Measurements from ENCODE around the gene CCDC15. TPM values are rescaled to one million over a fixed set of nuclear protein-coding genes. Genes with fewer than 3 reads are reported as not detected.

Gene CCDC15
- total RNA-seq, 2 experiments from 2014 or later = 4.2 to 4.8 TPM

DNA sequence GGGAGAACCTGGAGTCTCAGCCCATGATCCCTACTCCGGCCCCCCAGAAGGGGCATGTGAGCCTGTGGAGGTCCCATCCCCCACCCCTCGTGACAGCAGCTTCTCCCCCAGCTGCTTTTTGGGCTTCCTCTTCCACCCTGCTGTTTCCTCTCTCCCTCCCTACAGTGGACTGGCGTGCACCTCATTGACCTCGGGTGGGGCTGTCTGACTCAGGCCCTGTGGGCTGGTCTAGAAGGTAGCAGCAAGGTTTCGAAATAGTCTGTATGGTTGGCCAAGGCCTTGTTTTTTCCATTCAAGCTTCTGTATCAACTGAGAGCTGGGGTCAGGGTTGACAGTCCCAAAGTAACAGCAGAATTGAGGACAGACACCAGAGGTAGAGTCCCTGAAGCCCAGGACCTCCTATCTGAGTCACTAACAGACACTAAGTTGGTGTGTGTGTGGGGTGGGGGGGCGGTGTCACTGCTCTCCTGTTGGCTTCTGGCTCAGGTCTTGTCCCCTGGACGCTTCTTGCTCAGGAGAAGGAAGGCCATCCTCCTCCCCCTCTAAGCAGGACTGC lies 116.8 kb downstream of the CCDC15 start:
- POLR2A ChIA-PET = interaction anchor here (0.6 kb wide), 2 partner anchors 234 to 1710 kb away, joined by 3 read pairs; no protein-coding TSS in a partner anchor
- H3K27ac Mint-ChIP-seq = no peak overlapping the region
- CTCF ChIA-PET = interaction anchor here (0.8 kb wide), 1 partner anchor 53 kb away, joined by 3 read pairs; no protein-coding TSS in a partner anchor

DNA sequence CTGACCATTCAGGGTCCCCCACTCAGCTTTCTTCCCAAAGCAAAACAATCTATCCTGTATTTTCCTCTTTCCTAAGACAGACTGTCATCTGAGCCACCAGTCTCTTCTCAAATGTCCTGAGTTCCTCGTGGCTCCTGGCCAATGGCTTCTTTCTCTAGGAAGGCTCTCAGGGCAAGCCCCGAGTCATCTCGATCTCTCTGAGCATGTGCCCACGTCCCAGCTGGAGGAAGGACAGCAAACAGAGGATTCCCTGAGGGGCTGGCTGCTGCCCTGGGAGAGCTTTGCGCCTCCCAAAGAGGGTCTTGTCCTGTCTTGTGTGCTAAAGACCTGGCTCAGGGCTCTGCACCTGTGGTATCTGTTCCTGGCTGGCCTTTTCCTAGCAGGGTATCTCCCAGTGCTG lies 117.4 kb downstream of the CCDC15 start:
- Mint-ChIP-seq H3K4me1 (ENCODE audit: low read depth) (peaks cover 17% of the 10 kb centered on the region), H3K27ac (no peak overlapping the region), H3K36me3 (ENCODE audit: low read depth) (no peaks in the 10 kb centered on the region), H3K9me3 (no peaks in the 10 kb centered on the region), H3K27me3 (peaks cover 6% of the 10 kb centered on the region), H3K4me3 (no peak overlapping the region)
- intact Hi-C loops (cut with micrococcal nuclease) = no loop called here
- TF ChIP-seq, protein P1, sequence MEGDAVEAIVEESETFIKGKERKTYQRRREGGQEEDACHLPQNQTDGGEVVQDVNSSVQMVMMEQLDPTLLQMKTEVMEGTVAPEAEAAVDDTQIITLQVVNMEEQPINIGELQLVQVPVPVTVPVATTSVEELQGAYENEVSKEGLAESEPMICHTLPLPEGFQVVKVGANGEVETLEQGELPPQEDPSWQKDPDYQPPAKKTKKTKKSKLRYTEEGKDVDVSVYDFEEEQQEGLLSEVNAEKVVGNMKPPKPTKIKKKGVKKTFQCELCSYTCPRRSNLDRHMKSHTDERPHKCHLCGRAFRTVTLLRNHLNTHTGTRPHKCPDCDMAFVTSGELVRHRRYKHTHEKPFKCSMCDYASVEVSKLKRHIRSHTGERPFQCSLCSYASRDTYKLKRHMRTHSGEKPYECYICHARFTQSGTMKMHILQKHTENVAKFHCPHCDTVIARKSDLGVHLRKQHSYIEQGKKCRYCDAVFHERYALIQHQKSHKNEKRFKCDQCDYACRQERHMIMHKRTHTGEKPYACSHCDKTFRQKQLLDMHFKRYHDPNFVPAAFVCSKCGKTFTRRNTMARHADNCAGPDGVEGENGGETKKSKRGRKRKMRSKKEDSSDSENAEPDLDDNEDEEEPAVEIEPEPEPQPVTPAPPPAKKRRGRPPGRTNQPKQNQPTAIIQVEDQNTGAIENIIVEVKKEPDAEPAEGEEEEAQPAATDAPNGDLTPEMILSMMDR (IDR thresholded peaks at IDR 0.05) = no peak
- no peak for DNase-seq
- ATAC-seq = no peak
- ChIA-PET POLR2A (no interaction called here), CTCF (interaction anchor here (0.8 to 1.2 kb wide), 2 partner anchors 19 to 53 kb away, joined by 3 read pairs; no protein-coding TSS in a partner anchor)

More for the DNA sequence above, 116.8 kb downstream of the CCDC15 start:
- Mint-ChIP-seq H3K27me3 (peaks cover 6% of the 10 kb centered on the region), H3K9me3 (no peaks in the 10 kb centered on the region), H3K4me1 (ENCODE audit: low read depth) (peaks cover 17% of the 10 kb centered on the region), H3K36me3 (ENCODE audit: low read depth) (no peaks in the 10 kb centered on the region), H3K4me3 (no peak overlapping the region)
- peak; percentile 60 for DNase-seq
- intact Hi-C loops (cut with micrococcal nuclease) = no loop called here
- TF ChIP-seq, protein P1 (IDR thresholded peaks at IDR 0.05) = no peak
- ATAC-seq = peak; percentile 91

DNA sequence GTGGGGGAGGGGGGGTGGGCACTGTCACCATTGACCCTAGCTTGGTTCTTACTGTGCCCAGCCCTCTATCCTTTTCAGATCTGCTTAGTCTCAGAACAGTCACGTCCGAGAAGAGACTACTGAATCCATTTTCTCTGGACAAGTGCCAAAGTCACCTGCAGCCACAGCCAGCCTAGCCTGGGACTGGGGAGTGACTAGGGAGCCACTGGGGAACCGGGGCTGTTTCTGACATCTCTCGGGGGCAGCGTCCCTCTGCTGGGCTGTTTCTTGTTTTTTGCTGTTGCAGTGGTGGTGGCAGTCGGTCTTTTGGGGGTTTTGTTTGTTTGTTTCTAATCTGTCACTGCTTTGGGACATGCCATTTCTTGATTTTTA lies 117.8 kb downstream of the CCDC15 start:
- intact Hi-C loops (cut with micrococcal nuclease) = no loop called here
- ChIA-PET CTCF (interaction anchor here (1.2 kb wide), 1 partner anchor 19 kb away, joined by 3 read pairs; no protein-coding TSS in a partner anchor), POLR2A (no interaction called here)
- no peaks in the 10 kb centered on the region for H3K36me3 Mint-ChIP-seq (ENCODE audit: low read depth)
- H3K4me1 Mint-ChIP-seq (ENCODE audit: low read depth) = peaks cover 17% of the 10 kb centered on the region
- DNase-seq (no peak), ATAC-seq (no peak)
- peaks cover 6% of the 10 kb centered on the region for H3K27me3 Mint-ChIP-seq
- no peak overlapping the region for H3K27ac Mint-ChIP-seq
- no peaks in the 10 kb centered on the region for H3K9me3 Mint-ChIP-seq
- no peak overlapping the region for H3K4me3 Mint-ChIP-seq
- TF ChIP-seq, protein P1 (IDR thresholded peaks at IDR 0.05) = no peak

DNA sequence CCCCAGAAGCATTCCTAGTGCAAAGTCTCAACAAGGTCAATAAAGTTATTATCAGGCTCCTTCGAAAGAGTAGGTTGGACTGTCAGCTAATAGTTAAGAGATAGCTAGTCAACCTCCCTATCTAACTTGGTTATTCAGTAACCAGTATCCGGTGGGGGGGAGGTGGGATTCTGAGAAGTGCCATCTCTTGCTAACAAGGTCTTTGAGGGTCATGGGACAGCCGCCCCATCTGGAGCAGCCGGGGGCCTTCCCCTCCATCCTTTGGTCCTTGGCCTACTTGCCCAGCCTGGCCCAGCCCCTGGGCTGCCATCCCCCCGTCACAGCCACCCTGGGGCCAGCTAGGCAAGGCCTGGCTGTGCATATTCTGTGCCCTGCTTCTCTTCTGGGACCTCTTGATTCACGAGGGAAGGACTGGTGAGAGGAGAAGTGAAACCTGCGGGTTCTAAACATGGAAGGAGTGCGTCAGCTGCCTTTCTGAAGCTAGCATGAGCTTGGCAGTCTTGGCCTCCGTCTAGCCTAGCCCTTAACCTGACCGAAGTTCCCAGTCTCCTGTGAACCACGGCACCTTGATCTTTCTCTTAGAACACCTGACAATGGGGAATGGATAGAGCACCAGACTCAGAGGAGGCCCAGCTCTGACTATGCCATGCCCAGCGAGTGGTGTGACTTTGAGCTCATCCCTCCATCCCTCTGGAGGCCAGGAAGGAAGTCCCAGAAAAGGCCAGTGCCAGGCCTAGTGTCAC lies 118.4 kb downstream of the CCDC15 start:
- DNase-seq = no peak

More for the DNA sequence above, 118.4 kb downstream of the CCDC15 start:
- H3K4me1 Mint-ChIP-seq (ENCODE audit: low read depth) = peaks cover 17% of the 10 kb centered on the region
- CTCF ChIA-PET = interaction anchor here (1.2 kb wide), 1 partner anchor 18 kb away, joined by 3 read pairs; no protein-coding TSS in a partner anchor
- TF ChIP-seq, protein P1 (IDR thresholded peaks at IDR 0.05) = no peak
- H3K36me3 Mint-ChIP-seq (ENCODE audit: low read depth) = no peaks in the 10 kb centered on the region
- H3K9me3 Mint-ChIP-seq = no peaks in the 10 kb centered on the region
- POLR2A ChIA-PET = no interaction called here
- H3K4me3 Mint-ChIP-seq = no peak overlapping the region
- intact Hi-C loops (cut with micrococcal nuclease) = no loop called here
- ATAC-seq = no peak
- peaks cover 6% of the 10 kb centered on the region for H3K27me3 Mint-ChIP-seq
- H3K27ac Mint-ChIP-seq = no peak overlapping the region
